ENCODE results near the gene GRAPL. TPM values are rescaled to one million over a fixed set of nuclear protein-coding genes. Genes with fewer than 3 reads are reported as not detected.

The GRAPL gene
- 0.13 to 0.21 TPM in 2 of 5 replicates, not detected in the others for total RNA-seq (2022; extraction: Qiagen RNA extraction)

DNA sequence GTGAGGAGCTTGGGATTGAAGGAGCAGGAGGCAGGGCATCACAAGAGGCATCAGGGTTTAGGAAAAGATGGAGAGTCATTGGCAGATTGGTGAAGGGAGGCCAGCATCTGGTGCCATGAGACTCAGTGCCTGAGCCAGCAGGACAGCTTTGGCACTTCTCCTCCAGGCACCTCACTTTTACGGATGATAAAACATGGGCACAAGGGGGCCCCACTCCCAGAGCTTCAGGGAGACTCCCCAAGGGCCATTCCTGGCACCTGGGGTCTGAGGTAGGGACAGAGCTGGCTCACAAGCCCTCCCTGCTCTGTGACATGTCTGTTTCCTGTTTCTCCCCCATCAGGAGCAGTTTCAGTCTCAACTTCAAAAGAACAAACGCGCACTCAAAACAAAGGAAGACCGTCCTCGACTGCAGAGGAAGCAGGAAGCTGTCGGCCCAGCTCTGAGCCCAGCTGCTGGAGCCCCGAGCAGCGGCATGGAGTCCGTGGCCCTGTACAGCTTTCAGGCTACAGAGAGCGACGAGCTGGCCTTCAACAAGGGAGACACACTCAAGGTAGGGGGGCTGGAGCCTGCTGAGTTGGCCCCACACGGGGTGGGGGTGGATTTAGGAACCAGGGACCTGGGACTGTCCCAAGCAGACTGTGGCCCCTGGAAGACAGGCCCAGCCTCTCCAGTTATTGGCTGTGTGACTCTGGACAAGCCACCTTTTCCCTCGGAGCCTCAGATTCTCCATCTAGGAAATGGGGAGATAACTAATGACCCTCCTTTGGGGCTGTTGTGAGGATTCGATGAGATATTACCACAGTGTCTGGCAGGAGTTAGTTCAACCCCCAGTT, at the start of gene GRAPL:
Gene GRAPL, plus strand, starts transcription at position 442 of the 833 bp plus-strand sequence. Its CDS starts 31 bp downstream, at position 473.

Other genes with a start within 250 kb of the GRAPL start
- 0.14 to 0.21 TPM (median 0.19 TPM) in 5 replicates for gene SLC5A10, start 175.4 kb upstream of the GRAPL start, total RNA-seq (2022; extraction: Qiagen RNA extraction)
- gene FAM83G, start 122.8 kb upstream of the GRAPL start, total RNA-seq (2022; extraction: Qiagen RNA extraction), result 27.8 to 40.6 TPM (median 39.4 TPM) in 5 replicates
- gene GRAP, start 80.6 kb upstream of the GRAPL start, total RNA-seq (2022; extraction: Qiagen RNA extraction), result 0.22 to 0.47 TPM (median 0.35 TPM) in 5 replicates
- 45.8 to 77.8 TPM (median 66.7 TPM) in 5 replicates for gene EPN2, start 109.8 kb downstream of the GRAPL start, total RNA-seq (2022; extraction: Qiagen RNA extraction)
- 38.1 to 44.3 TPM (median 41.2 TPM) in 5 replicates for gene B9D1, start 235.1 kb downstream of the GRAPL start, total RNA-seq (2022; extraction: Qiagen RNA extraction)

All from A549 treated with dexamethasone at 1 μM for 4 hours (cell line).